GM21825 (cell line): ENCODE data around the gene CNTNAP2.

Experiments
- ATAC-seq: cut with Tn5 transposase; IDR thresholded peaks from one replicate; pipeline ENCODE4 v1.9.1; 2021; ENCODE audit warnings: mild to moderate bottlenecking, moderate library complexity; ENCODE audit not compliant: unreplicated experiment

Gene CNTNAP2

DNA sequence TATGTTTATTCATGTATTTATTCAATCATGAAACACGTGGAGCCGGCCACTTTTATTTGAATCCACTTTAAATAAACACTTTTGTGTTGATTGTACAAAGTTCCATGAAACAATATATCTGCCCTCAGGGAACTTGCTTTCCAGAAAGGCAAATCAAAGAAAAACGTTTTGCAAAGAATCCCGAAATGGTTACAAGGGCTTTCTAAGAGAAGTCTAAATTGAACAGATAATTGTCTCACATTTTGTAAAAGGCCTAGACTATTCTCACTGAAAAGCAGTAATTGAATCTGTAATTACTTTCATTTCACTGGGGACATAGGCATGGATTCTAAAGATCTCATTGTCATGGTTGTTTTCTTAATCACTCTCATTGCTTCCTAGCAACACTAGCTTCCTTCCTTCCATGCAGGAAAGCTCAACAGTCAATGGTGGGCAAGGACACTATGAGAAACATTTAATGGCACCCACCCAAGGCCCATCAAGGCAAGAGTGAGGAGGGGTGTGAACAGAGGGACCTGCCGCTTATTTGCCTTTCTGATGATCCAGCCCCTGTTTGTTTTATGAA lies 1851.5 kb downstream of the CNTNAP2 start:
- no peak for ATAC-seq

DNA sequence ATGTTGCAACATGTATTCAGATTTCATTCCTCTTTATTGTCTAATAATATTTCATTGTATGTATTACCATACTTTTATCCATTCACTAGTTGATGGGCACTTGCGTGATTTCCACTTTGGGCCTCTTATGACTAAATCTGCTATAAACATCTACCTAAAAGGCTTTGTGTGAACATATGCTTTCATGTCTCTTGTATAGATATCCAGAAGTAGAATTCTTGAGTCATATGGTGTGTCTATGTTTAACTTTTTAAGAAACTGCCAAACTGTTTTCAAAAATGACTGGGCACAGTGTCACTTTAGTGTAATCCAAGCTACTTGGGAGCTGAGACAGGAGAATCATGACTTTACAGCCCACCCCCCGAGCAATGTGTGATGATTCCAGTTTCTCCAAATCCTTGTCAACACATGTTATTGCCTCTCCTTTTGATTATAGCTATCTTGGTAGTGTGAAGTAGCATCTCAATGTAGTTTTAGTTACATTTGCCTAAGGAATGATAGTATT lies 1855.1 kb downstream of the CNTNAP2 start:
- no peak for ATAC-seq

DNA sequence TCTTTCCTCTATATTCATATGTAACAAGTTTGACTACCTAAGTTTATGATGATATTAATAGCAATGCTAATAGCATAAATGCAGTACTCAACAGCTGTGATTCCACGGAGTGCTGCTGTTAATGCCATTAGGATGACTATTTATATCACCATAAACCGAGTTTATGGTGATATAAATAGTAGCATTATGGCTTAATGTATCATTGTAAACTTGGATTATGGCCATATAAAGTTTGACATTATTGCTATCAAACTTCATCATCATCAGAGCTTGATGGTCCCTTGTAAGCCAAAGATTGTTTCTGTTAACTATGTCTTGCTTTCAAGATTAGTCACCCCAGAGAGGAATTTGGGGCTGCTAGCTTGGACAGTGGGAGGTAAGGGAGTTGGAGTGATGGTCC lies 1861.6 kb downstream of the CNTNAP2 start:
- ATAC-seq = no peak

DNA sequence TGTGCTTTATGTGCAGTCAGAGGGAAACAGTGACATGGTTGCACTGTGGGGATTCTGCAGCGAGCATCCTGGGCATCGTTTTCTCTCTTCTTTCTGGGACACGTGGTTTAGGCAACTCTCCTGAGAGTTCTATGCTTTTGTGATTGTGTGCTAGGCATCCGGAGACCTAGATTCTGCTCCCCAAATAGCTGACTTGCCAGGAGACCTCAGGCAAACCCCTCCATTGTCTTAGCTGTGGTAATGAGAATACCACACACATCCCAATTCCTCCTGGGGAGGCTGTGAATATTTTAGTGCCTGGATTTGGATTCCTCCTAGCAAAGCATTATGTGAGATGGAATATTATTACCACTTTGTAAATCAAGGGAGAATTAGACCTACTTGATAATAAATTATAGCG lies 1862.0 kb downstream of the CNTNAP2 start:
- no peak for ATAC-seq

DNA sequence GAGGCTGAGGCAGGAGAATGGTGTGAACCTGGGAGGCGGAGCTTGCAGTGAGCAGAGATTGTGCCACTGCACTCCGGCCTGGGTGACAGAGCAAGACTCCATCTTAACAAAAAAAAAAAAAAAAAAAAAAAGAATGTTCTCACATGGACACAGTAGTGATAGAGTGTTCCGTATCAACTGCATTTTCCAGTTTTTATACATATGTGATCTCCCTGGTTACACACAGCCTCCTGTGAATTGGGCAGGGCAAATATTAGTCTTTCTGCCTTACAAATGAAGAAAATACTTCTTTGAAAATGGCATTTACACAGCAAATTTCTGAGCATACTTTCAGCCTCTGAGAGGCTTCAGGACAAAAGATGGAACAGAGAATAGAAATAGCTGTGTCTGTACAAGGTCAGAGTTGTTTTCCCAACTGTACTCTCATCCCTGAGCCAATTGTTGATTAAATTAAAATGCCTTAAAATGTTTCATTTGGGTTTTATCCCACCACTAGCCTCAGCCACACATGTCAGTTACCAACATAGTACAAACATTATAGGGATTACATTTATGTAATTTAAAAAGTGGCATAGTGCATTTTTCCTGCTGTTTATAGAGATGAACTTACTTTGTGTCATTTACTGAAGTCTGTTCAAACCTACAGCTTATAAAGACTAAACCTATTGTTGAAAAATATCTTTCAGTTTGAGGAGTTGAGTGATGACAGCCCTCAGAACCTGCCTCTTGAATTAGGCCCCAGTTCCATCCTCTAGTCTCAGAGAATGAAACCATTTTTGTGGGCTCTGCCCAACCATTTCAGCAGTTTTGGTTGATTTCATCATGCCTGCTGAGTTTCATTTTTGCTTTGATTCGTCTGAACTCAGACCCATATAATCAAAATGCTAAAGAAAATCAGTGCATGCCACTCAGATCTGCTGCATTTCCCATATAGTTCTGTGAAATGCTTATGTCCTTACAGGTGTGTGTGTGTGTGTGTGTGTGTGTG lies 1864.5 kb downstream of the CNTNAP2 start:
- no peak for ATAC-seq

DNA sequence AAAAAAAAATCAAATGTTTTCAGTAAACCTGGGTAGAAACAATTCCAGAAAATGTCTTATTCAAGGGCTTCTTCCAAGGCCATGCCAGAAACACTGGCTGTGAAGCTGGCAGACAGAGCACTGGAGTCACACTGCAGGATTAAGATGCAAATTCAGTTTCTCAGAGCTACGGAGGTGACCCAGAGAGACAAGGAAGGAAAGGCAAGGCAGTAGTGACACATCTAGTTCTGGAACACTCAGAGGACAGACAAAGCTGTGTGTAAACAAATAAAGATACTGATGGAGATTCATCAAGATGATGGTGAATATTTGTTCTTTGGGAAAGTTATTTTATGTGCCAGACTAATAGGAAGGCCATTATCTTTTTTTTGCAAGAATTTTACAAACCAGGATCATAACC lies 1865.7 kb downstream of the CNTNAP2 start:
- ATAC-seq = no peak

DNA sequence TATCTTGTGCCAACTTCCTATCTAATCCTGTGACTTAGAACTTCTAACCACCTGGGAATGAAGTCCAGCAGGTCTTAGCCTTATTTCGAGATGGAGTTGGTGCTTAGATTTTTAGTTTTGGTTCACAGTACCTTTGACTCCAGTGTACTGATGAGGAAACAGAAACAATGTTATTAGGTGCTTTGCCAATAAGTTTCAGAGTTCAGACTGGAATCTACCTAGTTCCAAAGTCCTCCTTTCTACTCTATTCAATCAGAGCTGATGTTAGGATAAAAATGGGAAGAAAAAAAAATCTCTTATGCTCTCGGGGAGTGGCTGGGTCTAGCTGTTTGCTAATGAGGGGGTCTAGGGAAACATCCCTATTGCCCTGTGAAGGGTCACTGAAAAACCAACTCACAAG lies 1867.7 kb downstream of the CNTNAP2 start:
- ATAC-seq = no peak

DNA sequence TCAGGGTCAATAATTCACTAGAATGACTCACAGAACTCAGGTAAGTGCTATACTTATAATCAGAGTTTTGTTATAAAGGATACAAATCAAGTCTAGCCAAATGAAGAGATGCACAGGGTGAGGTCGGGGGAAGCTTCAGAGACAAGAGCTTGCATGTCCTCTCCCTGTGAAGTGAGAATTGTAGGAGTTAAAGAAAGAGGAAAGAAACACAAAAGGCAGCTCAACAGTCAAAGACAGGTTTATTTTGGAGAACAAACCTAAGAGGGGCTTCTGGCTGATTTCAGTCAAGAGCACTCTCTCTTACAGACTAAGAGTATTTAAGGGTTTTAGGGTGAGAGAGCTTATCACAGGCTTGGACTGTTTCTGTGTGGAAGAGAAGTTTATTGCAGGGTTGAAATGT lies 1873.5 kb downstream of the CNTNAP2 start:
- ATAC-seq = no peak

GRCh38 chr7:147990942-147991341 lies 1874.3 kb downstream of the CNTNAP2 start:
- no peak for ATAC-seq

- ATAC-seq = no peak
Observed at GRCh38 chr7:147992698-147993097, 1876.1 kb downstream of the CNTNAP2 start.

DNA sequence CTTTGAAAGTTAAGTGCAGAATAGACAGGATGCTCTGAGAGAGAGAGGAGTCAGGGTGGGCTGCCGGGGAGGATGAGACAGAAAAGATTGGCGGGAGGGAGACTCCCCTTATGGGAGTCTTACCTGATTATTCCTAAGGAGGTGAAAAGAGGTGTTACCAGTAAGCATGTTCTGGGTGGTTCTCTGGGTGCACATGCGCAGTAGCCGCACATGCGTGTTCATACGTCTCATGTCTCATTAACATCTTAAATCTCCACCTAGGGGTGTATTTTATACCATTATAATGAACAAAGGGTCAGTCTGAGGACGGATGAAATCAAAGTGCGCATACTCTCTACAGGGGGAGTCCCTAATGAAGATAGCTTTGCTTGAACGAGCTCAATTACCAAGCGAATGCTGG lies 1881.0 kb downstream of the CNTNAP2 start:
- no peak for ATAC-seq

DNA sequence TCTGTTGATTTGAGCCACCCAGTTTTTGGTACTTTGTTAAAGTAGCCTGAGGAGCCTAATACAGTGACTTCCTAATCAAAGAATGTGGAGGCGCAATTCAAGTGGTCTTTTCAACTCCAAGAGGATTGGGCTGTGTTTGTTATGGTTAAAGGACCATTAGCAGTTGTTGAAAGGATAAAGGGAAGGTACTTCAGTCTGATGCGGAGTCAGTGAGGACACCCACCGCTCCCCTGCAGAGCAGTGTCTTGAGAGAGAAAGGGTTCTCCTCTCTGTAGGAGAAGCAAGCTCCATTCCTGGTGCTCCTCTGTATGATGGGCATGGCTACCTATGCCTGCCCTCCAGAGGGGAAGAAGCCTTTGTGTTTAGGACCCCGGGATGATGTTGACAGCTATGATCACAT lies 1883.4 kb downstream of the CNTNAP2 start:
- ATAC-seq = no peak

DNA sequence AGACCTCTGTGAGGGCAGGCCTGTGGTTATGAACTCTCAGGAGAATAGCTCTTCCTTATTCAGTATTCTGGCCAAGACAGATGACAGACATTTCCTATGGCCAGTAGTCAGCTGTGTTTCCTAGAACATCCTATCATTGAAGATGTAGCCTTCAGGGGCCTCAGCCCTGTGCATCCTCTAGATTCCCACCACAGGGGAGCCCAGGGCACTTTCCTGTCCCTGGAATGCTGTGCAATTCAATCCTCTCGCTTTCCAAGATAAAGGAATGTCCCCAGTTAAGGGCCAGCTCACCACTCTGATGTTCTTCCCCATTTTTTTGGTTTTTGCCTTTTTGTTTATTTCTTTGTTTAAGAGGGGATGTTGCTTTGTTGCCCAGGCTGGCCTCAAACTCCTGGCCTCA lies 1895.2 kb downstream of the CNTNAP2 start:
- ATAC-seq = no peak

GRCh38 chr7:148014001-148014400 lies 1897.4 kb downstream of the CNTNAP2 start:
- no peak for ATAC-seq

- no peak for ATAC-seq
Observed at GRCh38 chr7:148014541-148014940, 1897.9 kb downstream of the CNTNAP2 start.

GRCh38 chr7:148017126-148017525 lies 1900.5 kb downstream of the CNTNAP2 start:
- ATAC-seq = no peak

DNA sequence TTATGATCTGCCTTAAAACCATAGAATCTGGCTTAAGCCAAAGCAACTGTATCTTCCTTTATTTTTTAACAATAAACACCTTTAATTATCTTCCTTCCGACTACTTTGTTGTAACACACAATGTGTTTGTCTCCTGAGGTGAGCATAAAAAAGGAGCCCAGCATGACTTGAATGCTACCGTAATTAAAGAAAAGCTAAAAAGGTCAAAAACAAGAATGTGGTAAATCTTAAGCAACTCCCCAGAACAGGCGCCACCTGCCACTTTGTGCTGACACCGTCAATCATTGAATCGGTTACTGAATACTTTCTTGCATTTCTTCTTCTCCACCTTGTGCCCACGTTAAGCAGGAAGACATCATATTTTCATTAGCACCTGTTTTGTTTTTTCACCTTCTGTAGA lies 1904.1 kb downstream of the CNTNAP2 start:
- no peak for ATAC-seq

GRCh38 chr7:148021507-148022045 lies 1905.0 kb downstream of the CNTNAP2 start:
- no peak for ATAC-seq

DNA sequence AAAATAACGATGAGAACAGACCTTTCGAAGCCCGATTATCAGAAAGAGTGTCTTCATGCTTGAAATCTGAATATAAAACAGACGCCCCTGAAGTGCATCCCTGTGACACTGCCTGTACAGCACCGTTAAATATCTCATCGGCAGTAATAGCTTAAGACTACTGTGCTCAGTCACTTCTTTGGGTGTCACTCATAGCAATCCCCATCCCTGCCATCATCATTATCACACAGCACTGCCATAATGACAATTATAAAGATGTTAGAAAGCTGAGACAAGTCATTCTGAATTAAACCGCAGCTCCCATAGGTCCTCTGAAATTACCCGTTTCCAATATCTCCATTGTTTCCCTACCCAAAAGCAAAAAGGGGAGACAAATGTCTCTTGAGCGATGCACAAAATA lies 1906.2 kb downstream of the CNTNAP2 start:
- ATAC-seq = no peak

DNA sequence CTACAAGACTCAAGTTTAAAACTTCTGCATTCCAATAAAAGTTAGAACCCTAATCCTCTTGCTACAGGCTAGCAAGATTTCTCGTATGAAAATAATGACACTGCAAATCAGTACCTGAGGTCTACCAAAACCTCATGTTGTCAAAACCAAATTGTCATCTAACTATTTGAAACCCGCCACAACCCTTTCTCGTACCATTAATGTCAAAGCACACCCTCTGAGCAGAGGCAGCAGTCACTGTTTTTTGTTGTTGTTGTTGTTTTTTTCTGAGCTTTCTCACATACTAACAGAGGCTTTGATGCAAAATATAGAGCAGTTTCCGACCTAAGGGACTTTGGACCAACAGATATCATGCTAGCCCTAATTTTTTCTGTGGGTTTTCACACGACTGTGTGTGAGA lies 1910.1 kb downstream of the CNTNAP2 start:
- ATAC-seq = no peak

- ATAC-seq = no peak
Observed at GRCh38 chr7:148028165-148028564, 1911.6 kb downstream of the CNTNAP2 start.

GRCh38 chr7:148031019-148031418 lies 1914.4 kb downstream of the CNTNAP2 start:
- no peak for ATAC-seq
